Ectodermal cell (in vitro differentiated cells): ENCODE data around the gene NR6A1.
"Not testable (repeated sequence)": the region's sequence is repeated elsewhere in the genome, so short reads cannot be mapped to it uniquely, and the experiment has no call there.

Experiments used
- H3K27ac ChIP-seq: 2 replicates; pipeline ENCODE4 v1.7.0; 2013; ENCODE audit warnings: mild to moderate bottlenecking, low read depth, low read length; ENCODE audit not compliant: insufficient read depth, poor library complexity, severe bottlenecking
- H3K27me3 ChIP-seq: 2 replicates; pipeline ENCODE4 v1.7.0; 2013; ENCODE audit warnings: mild to moderate bottlenecking, low read length; ENCODE audit not compliant: insufficient read depth, control insufficient read depth, poor library complexity, severe bottlenecking
- H3K36me3 ChIP-seq: one replicate; pipeline ENCODE4 v1.7.0; 2013; ENCODE audit warnings: low read length; ENCODE audit not compliant: control insufficient read depth, insufficient read depth
- H3K4me1 ChIP-seq: one replicate; pipeline ENCODE4 v1.7.0; 2013; ENCODE audit warnings: low read length; ENCODE audit not compliant: control insufficient read depth, insufficient read depth
- H3K4me3 ChIP-seq: 2 replicates; pipeline ENCODE4 v1.7.0; 2013; ENCODE audit warnings: low read depth, low read length, control low read depth; ENCODE audit not compliant: insufficient read depth
- H3K9me3 ChIP-seq: 2 replicates; pipeline ENCODE4 v1.7.0; 2013; ENCODE audit warnings: mild to moderate bottlenecking, low read length, moderate library complexity; ENCODE audit not compliant: control insufficient read depth
- WGBS, 2 experiments: methylation state at CpG; one replicate each; pipeline ENCODE4 v1.1.7; 2013; ENCODE audit warnings: missing lambda C conversion rate in 2 of 2; 5-methylcytosine and 5-hydroxymethylcytosine counted together

NR6A1 gene

DNA sequence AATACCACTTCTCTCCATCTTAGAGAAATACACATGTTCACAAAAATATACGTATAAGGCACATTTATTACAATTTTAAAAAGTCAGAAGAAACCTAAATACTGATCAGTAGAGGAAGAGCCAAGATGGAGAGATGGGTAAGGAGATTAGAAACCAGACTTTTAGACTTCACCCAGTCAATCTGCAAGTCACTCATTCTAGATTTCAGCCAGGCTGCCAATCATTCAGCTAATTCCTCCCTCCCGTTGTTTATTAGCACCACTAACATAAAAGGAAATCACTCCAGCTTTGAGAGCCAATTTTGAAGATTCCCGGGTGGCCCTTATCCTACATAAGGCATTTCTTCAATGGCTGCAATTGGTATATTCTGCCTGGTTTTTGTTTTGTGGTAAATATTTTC, 154.2 kb downstream of the NR6A1 start:
- Histone ChIP-seq H3K27me3 (no peaks in the 10 kb centered on the region), H3K9me3 (no peaks in the 10 kb centered on the region), H3K4me3 (no peak overlapping the region), H3K27ac (peak overlapping the region; percentile 21), H3K36me3 (no peaks in the 10 kb centered on the region), H3K4me1 (peaks cover 11% of the 10 kb centered on the region)
- WGBS, 2 experiments = 84 to 88% methylated on average over 2 to 3 of the region's 3 CpGs

DNA sequence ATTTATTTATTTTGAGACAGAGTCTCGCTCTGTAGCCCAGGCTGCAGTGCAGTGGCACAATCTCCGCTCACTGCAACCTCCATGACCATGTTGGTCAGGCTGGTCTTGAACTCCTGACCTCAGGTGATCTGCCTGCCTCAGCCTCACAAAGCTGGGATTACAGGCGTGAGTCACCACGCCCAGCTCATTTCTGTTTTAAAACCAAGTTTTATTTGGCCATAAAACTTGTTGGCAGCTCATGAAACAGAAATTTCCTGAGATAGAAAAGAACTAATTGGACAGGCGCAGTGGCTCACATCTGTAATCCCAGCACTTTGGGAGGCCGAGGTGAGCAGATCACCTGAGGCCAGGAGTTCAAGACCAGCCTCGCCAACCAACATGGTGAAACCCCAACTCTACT, 155.3 kb downstream of the NR6A1 start:
- WGBS, 2 experiments = 95% methylated on average over 7 of the region's 7 CpGs
- H3K4me1 ChIP-seq = peaks cover 11% of the 10 kb centered on the region
- not testable (repeated sequence) for H3K36me3 ChIP-seq, H3K9me3 ChIP-seq, H3K27me3 ChIP-seq, H3K27ac ChIP-seq, H3K4me3 ChIP-seq

- 95 to 100% methylated on average over 2 of the region's 2 CpGs for WGBS, 2 experiments
- Histone ChIP-seq H3K9me3 (no peaks in the 10 kb centered on the region), H3K4me1 (peaks cover 11% of the 10 kb centered on the region), H3K27me3 (no peaks in the 10 kb centered on the region), H3K27ac (no peak overlapping the region), H3K4me3 (no peak overlapping the region), H3K36me3 (no peaks in the 10 kb centered on the region)
These were observed 155.9 kb downstream of the NR6A1 start for GRCh38 chr9:124615100-124615742.

- H3K4me3 ChIP-seq = no peak overlapping the region
- no peaks in the 10 kb centered on the region for H3K9me3 ChIP-seq
- peaks cover 11% of the 10 kb centered on the region for H3K4me1 ChIP-seq
- H3K36me3 ChIP-seq = no peaks in the 10 kb centered on the region
- no peaks in the 10 kb centered on the region for H3K27me3 ChIP-seq
- H3K27ac ChIP-seq = no peak overlapping the region
- 95 to 98% methylated on average over 2 of the region's 2 CpGs for WGBS, 2 experiments
These were observed 157.3 kb downstream of the NR6A1 start for GRCh38 chr9:124613849-124614248.

DNA sequence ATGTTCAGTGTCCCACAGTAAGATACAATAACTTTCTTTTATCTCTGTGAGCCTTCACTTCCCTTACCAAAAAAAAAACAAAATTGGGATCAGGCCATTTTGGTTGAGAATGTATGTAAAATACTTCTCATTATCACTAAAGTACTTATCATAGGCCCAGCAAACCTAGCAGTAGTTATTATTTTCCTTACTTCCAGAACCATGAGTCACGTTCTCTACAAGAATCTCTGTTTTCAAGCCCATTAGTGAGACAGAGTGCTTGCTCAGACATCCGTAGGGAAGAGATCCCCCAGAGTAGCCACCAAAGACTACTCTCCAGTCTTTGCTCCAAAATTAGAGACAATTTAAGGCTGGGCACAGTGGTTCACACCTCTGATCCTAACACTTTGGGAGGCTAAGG, 160.0 kb downstream of the NR6A1 start:
- Histone ChIP-seq H3K4me1 (peaks cover 7% of the 10 kb centered on the region), H3K27ac (no peak overlapping the region), H3K4me3 (no peak overlapping the region), H3K9me3 (no peaks in the 10 kb centered on the region), H3K36me3 (no peaks in the 10 kb centered on the region), H3K27me3 (no peaks in the 10 kb centered on the region)
- WGBS, 2 experiments = 91 to 92% methylated on average over 2 of the region's 2 CpGs

DNA sequence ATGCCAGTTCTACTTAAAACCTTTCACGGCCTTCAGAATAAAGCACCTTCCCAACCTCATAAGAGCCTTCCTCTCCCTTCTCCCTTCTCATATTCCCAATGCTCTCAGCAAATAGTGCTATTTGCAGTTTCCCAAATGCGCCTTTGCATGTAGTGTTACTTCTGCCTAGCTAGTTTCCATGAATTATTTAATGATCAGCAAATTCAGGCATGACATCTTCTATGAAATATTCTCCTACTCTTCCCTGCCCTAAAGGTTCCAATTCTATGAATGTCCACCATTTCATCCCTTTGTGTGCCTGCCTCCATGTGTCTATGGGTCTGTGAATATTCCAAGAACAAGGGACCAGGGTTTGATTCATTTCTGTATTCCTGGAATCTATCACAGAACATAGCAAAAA, 165.1 kb downstream of the NR6A1 start:
- H3K9me3 ChIP-seq = no peaks in the 10 kb centered on the region
- no peak overlapping the region for H3K4me3 ChIP-seq
- no peaks in the 10 kb centered on the region for H3K36me3 ChIP-seq
- H3K27me3 ChIP-seq = no peaks in the 10 kb centered on the region
- no peak overlapping the region for H3K27ac ChIP-seq
- WGBS, 2 experiments = 86 to 90% methylated on average over 2 of the region's 2 CpGs
- H3K4me1 ChIP-seq = no peaks in the 10 kb centered on the region

DNA sequence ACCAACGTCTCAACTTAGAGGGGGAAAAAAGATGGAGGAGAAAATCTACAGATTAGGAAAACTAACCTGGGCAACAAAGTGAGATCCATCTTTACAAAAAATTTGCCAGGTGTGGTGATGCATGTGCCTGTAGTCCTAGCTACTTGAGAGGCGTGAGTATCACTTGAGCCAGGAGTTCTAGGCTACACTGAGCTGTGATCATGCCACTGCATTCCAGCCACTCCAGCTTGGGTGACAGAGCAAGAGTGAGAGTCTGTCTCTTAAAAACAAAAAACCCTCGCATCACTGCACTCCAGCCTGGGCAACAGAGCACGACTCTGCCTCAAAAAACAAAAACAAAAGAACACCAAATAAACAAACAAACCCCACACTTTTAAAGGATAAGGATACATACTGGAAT, 165.9 kb downstream of the NR6A1 start:
- Histone ChIP-seq H3K4me1 (no peaks in the 10 kb centered on the region), H3K36me3 (no peaks in the 10 kb centered on the region), H3K4me3 (no peak overlapping the region), H3K27me3 (no peaks in the 10 kb centered on the region), H3K9me3 (no peaks in the 10 kb centered on the region), H3K27ac (no peak overlapping the region)
- 95 to 98% methylated on average over 4 of the region's 4 CpGs for WGBS, 2 experiments

- Histone ChIP-seq H3K9me3 (no peaks in the 10 kb centered on the region), H3K4me3 (no peak overlapping the region), H3K27ac (no peak overlapping the region), H3K4me1 (peaks cover 1% of the 10 kb centered on the region), H3K36me3 (peaks cover 5% of the 10 kb centered on the region), H3K27me3 (no peaks in the 10 kb centered on the region)
- 94 to 96% methylated on average over 2 of the region's 2 CpGs for WGBS, 2 experiments
These were observed 168.5 kb downstream of the NR6A1 start for GRCh38 chr9:124602632-124603031.

- peaks cover 5% of the 10 kb centered on the region for H3K36me3 ChIP-seq
- WGBS, 2 experiments = 98 to 99% methylated on average over 2 of the region's 2 CpGs
- peaks cover 6% of the 10 kb centered on the region for H3K4me1 ChIP-seq
- no peak overlapping the region for H3K4me3 ChIP-seq
- no peaks in the 10 kb centered on the region for H3K9me3 ChIP-seq
- H3K27ac ChIP-seq = no peak overlapping the region
- no peaks in the 10 kb centered on the region for H3K27me3 ChIP-seq
These were observed 168.9 kb downstream of the NR6A1 start for GRCh38 chr9:124602204-124602603.

DNA sequence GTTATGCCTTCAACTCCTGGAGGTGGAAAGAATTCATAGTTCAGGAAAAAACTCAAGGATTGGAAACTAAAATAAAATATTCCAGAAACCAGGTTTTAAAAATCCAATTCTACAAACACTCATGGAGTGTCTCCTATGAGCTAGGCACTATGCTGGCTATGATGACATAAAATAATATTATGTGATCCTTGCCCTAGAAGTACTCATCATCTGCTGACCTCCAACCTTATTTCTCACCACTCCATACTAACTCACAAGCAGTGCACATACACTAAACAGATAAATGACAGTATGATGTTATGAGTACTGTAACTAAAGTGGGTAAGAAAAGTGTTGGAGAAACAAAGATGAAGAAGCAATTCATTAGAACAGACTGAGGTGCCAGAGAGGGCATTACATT, 170.7 kb downstream of the NR6A1 start:
- Histone ChIP-seq H3K27me3 (no peaks in the 10 kb centered on the region), H3K27ac (no peak overlapping the region)

More for the DNA sequence above, 170.7 kb downstream of the NR6A1 start:
- Histone ChIP-seq H3K4me3 (no peak overlapping the region), H3K4me1 (peaks cover 22% of the 10 kb centered on the region), H3K9me3 (no peaks in the 10 kb centered on the region), H3K36me3 (peaks cover 5% of the 10 kb centered on the region)
